Activated CD4-positive, alpha-beta T cell treated with anti-CD3 and anti-CD28 coated beads, Interleukin-2, amount 10 ng/mL, durations not matched to agents 24 days and 14 days (primary cell): ENCODE results near the gene PTMA. TPM values are rescaled to one million over a fixed set of nuclear protein-coding genes. Genes with fewer than 3 reads are reported as not detected.

Experiments
- total RNA-seq: library from RNA; stranded (reverse); gene quantifications from 2 replicates; pipeline ENCODE4 v1.2.3, GENCODE V29; 2022

The PTMA gene
- total RNA-seq, 1 donor from 2014 or later: 2,379 TPM

Other genes with a start within 250 kb of the PTMA start
- gene NCL, start 244.0 kb upstream of the PTMA start, total RNA-seq: 1,513 and 1,560 TPM in 2 replicates
- gene NMUR1, start 178.1 kb upstream of the PTMA start, total RNA-seq: 0.09 TPM in 1 of 2 replicates, not detected in the other
- not detected in 2 replicates for gene TEX44, start 115.7 kb upstream of the PTMA start, total RNA-seq
- 33.4 and 36.0 TPM in 2 replicates for gene PDE6D, start 72.8 kb downstream of the PTMA start, total RNA-seq
- gene COPS7B, start 77.9 kb downstream of the PTMA start, total RNA-seq: 66.7 and 67.6 TPM in 2 replicates
- gene NPPC, start 217.9 kb downstream of the PTMA start, total RNA-seq: 0.76 and 2.2 TPM in 2 replicates